Esophagus mucosa (tissue), 1 donor: ENCODE measurements around the gene CST4. TPM values are rescaled to one million over a fixed set of nuclear protein-coding genes. Genes with fewer than 3 reads are reported as not detected.
"Not testable (repeated sequence)": the region's sequence is repeated elsewhere in the genome, so short reads cannot be mapped to it uniquely, and the experiment has no call there.

ENCODE experiments used
- ATAC-seq: fragments of 200-7000 bp; cut with Tn5 transposase; one replicate; pipeline ENCODE4 v1.9.1; 2020
- total RNA-seq: library from RNA; stranded (reverse); gene quantifications from one replicate; pipeline ENCODE4 v1.2.4, GENCODE V29; 2023
- donor health status: DM: yes; HTN: yes; CAD: no.

Gene CST4
- total RNA-seq, 1 donor from 2014 or later: not detected

DNA sequence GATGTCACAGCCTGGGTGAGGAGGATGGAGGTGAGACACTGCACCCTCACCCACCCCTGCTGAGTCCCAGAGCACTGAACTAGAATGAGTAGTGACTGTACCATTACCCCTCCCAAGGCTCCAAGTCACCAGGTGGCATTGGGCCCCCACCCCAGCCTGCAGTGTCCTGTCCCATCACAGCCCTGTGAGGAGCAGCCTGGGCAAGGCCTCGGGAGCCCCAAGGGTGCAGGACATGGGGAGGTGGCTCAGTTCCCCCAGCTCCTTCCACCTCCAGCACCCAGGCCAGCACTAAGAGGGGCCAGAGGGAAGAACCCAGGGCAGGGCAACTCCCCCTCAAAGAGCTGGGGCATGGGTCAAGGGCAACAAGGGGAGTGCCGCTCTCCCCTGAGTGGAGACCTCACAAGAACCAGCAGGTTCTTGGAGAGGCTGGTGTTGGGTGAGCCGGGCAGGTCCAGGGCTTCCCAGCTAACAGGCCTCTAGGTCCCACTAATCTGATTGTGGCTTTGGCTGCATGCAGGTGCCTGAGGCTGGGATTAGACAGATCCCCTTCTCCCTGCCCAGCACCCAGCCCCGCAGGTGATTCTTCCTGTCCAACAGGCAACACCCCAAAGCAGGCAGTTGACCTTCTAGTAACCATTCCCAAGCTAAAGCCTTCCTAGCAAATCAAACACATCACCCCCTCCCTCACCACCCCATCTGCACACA lies 2.6 kb downstream of the CST4 start:
- no peak for ATAC-seq

DNA sequence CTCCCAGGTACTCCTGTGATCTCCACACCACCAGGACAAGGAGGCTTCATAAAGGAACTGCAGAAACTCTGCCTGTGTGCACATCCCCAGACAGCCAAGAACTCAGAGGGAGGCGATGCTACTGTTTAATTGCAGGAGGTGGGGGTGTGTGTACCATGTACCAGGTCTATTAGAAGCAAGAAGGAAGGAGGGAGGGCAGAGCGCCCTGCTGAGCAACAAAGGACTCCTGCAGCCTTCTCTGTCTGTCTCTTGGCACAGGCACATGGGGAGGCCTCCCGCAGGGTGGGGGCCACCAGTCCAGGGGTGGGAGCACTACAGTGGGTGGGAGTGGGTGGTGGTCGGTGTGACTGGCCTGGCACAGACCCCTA lies 3.3 kb downstream of the CST4 start:
- not testable (repeated sequence) for ATAC-seq

DNA sequence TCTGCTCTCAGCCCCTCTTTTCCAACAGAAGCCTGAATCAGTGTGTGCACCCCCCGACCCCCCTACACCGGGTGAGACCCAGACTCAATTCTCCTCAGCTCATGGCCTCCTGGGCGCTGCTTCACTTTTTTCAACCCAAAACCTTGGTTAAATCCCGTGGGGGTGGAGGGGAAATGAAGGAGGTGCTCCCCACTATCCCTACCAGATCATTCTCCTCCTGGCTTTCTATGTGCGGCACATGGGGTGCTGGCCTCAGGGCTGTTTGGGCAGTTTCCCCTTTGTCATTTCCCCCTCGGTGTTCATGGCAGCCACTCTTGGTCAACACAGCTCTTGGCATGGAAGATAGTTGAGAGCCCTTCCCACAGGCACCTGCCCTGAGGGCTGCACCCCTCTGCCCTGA lies 4.6 kb downstream of the CST4 start:
- ATAC-seq: no peak

DNA sequence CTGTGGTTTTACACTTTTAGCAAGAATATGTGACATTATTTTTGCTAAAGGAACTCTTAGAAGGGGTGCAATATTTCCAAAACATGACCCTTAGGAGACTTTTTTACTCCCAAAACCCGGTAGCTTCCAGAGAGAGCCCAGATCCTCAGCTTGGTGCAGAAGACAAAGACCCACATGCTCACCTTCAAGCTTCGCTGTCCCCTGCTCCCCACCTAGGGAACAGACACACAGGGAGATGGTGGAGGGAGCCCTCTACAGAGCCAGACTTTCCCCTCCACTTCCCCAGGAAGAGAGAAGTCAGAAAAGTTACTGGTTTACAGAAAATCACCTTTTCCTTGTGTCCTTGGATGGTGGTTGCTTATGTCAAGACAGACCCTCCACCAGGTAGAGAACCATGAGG lies 5.0 kb downstream of the CST4 start:
- ATAC-seq: no peak

DNA sequence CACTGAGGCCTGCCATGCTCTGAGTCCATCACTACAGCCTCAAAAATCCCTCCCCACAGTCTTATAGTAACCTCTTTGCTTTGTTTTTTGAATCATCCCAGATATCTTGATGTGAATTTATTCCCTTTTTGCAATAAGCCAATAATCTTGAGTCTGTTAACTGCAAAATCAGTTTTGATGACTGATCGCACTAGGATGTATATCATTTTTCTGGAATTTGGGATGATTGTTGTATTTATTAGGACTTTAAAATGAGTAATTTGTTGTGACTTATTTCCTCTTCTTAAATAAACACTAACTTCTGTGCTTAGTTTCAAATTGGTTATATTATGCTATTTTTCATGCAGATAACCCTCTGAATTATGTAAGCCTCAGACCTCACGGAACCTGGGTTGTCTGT lies 5.6 kb downstream of the CST4 start:
- no peak for ATAC-seq

DNA sequence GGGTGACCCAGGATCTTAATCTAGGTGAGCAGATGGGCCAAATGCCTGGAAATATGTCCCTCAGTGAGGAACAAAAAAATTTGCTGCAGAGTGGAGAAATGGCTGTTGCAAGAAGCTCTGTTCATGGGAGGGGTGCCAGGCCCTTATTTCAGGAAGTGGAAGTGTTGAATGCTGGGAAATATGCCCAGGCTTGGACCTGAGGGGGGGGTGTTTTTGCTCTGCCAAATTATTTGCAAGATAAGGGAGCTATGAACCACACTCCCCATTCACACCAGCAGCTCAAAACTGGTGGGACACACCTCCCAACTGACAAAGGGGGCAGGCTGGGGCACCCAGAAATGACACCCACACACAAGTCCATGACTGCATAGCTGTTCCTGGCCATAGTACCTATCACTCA lies 8.7 kb downstream of the CST4 start:
- no peak for ATAC-seq

DNA sequence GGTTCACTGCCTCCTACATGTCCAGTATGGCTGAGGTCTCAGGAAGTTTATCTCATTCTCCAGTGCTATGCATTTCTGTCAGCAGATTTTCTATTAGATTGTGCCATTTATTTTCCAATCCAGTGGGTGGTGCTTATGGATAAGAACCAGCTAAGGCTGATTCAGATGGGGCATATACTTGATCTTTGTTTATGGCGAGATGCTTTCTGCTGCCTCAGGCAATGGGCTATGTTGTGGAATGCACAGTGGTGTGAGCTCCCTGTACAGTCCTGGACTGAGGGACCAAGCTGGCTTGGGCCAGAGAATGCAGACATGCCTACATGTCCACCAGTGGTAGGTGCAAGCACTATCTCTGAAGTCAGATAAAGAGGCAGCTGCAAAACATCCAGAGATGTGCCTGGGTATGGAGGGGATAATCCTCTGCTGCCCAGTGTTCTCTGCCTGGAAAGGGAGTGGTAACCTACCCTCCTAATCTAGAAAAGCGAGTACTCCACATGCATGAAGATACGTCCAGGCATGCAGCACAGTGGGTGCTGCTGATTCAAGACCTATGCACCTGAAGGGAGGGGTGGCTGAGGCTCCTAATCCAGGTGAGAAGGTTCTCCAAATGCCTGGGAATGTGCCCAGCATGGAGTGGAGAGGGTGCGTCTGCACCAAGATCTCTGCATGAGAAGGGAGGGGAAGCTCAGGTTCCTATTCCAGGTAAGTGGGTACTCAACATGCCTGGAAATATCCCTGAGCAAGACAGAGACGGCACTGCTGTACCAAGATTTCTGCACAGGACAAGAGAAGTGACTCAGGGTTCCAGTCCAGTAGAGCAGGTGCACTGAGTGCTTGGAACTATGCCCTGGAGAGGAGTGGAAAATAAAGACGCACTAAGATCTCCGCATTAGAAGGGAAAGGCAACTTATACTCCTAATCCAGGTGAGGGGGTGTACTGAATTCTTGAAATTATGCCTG lies 9.4 kb downstream of the CST4 start:
- peak; percentile 87 for ATAC-seq

DNA sequence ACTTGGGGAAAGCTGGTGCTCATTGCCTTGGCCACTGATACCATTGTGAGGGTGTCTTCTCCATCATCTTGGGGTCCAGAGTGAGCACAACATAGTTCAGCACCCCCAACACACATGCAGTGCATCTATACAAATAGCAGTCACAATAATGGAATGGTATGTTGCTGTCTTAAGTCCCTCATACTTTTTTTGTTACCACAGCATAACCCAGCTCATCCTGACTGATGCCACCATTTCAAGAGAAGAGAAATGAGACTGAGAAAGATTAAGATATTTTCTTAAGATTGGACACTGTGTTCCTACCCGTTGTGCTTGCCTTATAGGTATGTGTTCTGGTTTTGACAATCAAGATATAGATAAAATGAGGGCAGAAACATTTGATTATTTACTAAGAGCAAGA lies 15.6 kb downstream of the CST4 start:
- ATAC-seq: no peak

DNA sequence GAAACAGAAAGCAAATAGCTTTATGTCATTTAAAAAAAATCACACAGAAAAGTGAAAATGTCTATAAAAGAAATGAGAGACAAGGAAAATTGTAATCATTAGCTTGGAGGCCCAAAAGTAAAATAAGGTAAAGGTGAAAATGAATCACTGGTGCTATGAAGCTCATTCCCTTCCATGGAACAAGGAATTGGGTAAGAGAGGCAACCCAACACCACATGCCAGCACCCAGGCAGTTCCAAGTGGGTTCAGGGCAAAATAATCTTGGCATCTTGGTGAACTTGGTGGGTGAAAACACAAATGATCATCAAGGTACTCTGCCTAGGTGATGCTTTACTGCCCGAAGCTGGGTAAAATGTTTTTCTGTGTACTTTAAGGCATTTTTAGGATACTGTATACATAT lies 16.7 kb downstream of the CST4 start:
- no peak for ATAC-seq

DNA sequence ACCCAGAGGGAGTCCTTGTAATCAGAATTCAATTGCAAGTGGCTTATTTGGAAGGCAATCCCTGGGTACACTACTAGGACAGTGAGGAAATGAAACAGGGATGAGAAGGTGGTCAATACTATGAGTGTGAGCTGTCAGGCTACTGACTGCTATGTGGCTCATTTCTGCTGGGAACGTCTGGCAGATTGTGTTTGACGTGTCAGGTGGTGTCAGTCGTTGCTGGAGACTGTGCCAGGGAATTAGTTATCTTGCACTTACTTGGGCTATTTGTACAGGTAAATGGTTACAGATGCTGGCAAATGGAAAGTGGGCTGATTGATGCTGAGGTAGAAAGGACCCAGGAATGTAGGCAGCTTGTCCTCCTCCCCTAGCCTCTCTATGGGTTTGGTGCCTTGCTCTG lies 17.4 kb downstream of the CST4 start:
- no peak for ATAC-seq

DNA sequence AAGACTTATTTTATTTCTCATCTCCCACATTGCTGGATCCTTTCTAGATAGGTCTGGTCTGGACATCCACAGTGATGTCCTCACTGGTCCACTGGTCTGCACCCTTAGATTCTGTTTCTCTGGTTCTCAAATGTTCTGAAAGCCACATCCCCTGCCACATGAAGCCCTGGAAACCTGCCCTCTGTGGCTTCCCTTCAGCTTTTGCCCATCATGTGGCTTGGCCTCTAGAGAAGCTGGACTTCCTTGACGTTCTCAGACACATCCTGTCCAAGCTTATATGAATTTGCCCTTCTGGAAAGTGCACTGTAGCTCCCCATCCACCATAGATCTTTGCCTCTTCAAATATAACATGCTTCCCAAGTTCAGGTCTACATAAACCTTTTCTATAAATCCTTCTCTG lies 18.5 kb downstream of the CST4 start:
- no peak for ATAC-seq

DNA sequence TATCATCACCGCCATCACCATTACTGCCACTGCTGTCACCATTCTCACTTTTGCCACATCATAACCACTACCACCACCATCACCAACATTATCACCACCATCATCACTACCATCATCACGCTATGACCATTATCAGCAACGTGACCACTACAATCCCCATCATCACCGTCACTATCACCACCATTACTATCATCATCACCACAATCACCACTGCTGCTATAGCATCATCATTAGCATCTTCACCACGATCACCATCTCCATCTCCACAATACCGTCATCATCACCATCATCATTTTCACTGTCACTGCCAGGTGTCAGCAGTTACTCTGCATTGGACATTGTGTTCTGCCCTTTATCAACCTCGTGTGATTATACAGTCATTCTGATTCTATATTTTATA lies 19.0 kb downstream of the CST4 start:
- ATAC-seq: no peak

DNA sequence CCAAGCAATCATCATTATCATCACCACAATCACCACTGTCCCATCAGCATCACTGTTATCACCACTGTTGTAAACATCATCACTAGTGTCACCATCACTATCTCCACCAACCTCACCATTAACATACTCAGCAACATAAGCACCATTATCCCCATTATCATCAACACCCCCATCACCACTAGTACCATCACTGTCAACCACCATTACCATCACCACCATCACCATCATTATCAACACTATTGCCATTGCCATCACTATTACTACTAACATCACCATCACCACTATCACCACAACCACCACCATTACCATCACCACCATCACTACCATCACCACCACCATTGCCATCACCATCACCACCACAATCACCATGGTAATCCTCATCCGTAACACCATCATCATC lies 19.5 kb downstream of the CST4 start:
- ATAC-seq: no peak

DNA sequence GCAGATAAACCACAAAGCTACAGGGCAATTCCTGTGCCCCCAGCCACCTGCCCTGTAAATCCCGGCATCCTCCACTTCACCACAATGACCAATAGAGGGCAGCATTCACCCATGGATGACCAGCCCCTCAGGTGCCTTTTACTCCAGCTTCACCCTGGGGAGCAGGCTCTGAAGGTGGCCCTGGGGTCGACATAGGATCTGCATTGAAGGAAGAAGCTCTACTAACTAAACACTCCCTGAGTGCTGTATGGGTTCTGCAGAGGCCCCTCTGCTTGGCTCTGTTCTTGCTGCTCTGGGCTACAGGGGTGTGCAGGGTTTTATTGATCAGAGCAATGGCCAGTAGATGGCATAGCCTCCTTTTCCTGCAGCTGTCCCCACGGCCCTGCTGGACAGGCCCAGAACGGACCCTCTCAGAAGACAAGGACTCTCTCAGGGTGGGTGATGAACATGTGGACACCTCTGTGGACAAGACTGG lies 20.3 kb downstream of the CST4 start:
- peak; percentile 84 for ATAC-seq

DNA sequence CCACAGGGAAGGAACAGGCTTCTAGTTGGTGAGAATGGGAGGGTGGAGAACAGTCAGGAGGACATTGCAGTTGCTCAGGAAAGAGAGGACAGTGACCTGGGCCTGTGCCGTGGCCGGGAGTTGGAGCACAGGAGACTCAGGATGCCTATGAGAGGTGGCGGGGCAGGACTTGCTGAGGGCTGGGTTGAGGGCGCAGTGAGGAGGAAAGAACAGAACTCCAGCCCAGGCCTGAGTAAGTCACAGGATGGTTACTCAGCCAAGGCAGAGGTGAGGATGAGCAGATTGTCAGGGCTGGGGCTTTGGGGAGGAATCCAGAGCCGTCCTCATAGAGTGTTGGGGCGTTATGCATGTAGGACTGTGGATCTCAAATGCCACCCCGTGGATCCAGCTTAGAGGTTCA lies 21.2 kb downstream of the CST4 start:
- ATAC-seq: no peak

DNA sequence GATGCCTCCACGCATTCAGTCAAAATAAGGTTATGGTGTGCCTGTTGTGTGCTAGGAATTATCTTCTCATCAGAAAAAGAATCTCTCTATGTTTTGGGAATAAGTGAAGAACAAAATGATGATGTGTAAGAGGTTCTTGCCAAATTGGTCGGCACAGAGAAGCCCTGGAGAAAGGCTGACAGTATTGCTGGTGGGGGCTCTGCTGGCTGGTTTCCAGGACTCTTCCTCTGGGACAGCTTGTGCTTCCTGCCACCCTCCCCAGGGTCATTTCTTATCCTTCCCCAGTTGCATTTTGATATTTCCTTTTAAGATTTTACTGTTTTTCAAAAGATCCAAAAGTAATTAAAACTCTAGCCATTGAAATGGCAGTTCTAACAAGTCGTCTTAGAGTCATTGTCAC lies 22.1 kb downstream of the CST4 start:
- ATAC-seq: no peak

DNA sequence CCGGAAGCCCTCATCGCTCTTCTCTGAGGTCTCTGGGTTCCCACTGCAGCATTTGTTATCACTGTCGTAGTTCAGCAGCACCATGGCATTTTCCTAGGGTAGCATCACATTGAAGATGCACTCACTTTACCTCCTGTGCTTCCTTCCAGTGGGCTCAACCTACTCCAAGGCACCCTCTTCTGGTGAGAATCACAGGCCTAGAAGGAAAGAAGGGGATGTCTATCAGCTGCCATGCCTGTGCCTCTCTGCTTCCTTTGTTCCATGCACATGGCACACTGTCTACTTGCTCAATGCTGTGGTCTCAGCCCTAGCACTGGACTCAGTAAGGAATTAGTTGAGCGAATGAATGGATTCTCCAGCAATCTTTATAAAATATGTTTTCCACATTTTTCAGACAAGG lies 22.6 kb downstream of the CST4 start:
- ATAC-seq: no peak

DNA sequence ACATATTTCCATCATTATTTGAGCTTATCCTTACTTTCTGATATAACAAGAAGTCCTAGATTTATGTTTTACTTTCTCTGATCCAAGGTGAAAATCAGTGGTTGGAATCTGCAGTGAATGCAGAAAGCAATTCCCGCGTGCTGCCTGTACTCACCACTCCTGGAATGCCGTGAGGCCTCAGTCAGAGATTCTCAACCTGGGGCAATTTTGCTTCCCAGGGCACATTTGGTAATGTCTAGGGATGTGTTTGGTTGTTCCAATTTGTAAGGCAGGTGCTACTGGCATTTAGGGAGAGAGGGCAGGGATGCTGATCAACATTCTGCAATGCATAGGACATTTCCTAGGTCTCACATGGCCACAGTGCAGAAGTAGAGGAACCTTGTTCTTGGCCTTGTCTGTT lies 23.9 kb downstream of the CST4 start:
- no peak for ATAC-seq

DNA sequence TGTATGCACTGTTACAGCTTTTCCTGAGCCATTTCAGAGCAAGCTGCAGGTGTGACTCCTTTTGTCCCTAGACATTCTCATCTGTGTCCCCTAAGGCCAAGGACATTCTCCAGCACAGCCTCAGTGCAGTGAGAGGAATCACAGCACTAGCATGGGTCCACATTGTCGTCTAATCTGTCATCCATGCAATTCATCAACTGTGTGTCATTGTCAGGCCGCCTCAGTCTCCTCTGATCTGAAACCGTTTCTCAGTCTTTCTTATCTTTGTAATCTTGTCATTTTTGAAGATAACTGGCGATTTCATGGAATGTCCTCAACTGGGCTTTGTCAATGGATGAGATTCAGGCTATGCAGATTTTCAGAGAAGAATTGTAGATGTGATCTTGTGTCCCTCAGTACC lies 24.8 kb downstream of the CST4 start:
- ATAC-seq: not testable (repeated sequence)

DNA sequence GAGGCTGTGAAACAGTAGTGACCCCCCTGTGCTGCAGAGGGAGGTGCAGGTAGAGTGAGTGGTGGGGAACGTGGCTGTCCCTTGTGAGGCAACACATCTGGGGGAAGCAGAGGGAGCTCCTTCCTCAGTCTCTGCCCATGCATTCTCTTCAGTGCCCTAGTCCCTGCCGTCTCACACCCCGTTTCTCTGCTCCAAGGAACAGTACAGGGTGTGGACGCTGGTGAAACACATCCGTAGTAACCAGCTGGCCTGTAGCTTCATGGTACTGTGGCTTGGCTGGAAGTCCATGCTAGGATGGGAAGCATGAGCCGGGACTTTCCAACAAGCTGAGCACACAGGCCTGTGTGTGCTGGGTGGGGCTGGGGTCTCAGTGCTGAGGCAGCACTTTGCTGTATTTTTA lies 25.7 kb downstream of the CST4 start:
- no peak for ATAC-seq

DNA sequence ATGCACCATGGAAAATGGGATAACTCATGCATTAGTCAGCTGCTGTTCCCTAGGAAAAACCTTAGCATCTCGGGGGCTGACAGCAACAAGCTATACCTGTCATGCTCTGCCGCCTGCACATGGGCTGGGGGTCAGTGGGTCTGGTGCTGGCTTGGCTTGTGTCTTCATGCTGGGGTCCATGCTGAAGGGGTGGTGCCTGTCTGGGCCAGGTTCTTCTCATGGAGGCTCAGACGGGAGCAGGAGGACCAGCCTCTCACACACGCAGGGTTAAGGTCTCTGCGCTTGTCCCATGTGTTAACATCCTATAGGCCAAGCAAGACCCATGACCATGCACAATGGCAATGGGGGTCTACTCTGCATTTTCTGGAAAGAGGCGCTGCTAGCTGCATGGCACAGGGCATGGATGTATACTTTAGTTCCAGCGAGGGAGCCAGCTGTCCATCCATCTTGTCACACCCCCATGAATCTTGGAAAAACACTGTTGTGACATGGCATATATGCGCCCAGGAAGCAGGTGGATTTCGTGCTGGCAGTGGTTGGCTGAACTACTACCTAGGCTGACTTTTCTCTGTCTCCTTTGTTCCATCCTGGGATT lies 26.5 kb downstream of the CST4 start:
- no peak for ATAC-seq

DNA sequence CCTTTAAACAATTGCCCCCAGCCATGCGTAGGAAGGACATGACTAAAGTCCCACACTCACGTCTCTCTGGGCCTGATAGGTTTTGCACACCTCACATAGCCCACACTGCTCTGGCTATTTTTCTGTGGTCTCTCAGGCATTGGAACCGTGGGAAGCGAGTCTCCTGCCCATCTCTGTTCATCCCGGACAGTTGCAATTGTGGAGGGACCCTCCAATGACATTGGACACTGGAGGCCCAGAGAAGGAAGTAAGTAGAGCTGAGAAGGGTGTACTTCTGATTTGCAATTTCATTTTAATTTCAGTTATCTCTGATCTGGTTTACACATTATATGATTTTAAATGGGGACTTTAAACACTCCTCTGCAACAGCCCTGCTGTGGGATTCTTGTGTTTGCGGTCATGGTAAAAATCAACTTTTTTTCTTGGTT lies 27.8 kb downstream of the CST4 start:
- ATAC-seq: no peak

DNA sequence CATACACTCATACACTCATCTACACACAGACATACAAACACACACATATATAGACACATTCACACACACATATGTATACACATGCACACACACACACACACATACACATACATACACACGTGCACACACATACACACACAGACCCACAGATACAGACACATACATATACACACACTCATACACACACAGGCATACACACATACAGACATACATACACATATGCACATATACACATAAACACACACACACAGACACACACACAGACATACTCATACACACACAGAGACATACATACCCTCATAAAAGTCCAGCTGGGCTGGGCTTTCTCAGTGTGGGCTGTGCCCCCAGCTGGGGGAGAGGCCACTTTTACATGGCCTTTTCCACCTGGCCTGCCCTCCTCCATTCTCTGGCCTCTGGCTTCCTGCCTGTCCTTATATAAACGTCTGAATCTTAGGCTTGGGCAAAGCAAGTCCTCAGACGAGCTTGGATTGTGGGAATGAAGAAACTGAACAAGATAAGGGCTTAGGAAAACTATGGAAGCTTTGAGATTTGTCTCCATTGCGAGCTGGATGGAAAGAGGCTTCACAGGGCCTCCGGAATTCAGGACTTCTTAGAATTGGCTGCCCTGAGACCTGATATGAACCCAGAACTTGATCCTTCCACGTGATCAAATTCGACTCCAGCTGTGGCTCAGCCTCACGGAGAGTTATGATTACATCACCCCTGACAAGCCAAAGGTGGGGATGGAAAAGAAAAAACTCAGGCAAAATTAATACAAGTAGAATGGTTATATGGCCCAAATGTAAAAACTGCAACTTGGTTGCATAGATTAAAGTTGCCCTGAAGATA lies 28.6 kb downstream of the CST4 start:
- peak; percentile 15 for ATAC-seq
